Right lobe of liver (tissue), 6 donors: Measurements from ENCODE around the gene APCDD1. TPM values are rescaled to one million over a fixed set of nuclear protein-coding genes. Genes with fewer than 3 reads are reported as not detected.

Source experiments
- ATAC-seq, 4 donors: fragments of 200-7000 bp; cut with Tn5 transposase; one replicate each; pipeline ENCODE4 v1.9.1; 2020; ENCODE audit warnings: mild to moderate bottlenecking in 4 of 4, moderate library complexity in 4 of 4
- DNase-seq, 3 donors: peaks; one replicate each; pipeline ENCODE4 v3.0.0-alpha.2; 2020
- H3K27ac ChIP-seq, 3 donors: fragments of 200-600 bp; one replicate each; pipeline ENCODE4 v1.8.0; 2022
- H3K27me3 ChIP-seq, 2 donors: fragments of 200-600 bp; one replicate each; pipeline ENCODE4 v1.8.0; 2022
- H3K36me3 ChIP-seq, 4 donors: fragments of 200-600 bp; sonication (generic) in 1 of 4; one replicate each; pipeline versions ENCODE4 v1.5.1 to v1.8.0; 2017 to 2022; ENCODE audit warnings: control low read depth in 1 of 4
- H3K4me1 ChIP-seq, 4 donors: fragments of 200-600 bp; sonication (generic) in 1 of 4; one replicate each; pipeline versions ENCODE4 v1.5.1 to v1.8.0; 2017 to 2022; ENCODE audit warnings: control low read depth in 1 of 4
- H3K4me3 ChIP-seq, 3 donors: fragments of 200-600 bp; one replicate each; pipeline ENCODE4 v1.8.0; 2022
- H3K9me3 ChIP-seq, 4 donors: fragments of 200-600 bp; sonication (generic) in 1 of 4; one replicate each; pipeline versions ENCODE4 v1.5.1 to v1.8.0; 2017 to 2022; ENCODE audit warnings: control low read depth in 1 of 4
- CTCF ChIP-seq, 4 donors: fragments of 200-600 bp in 3 of 4; fragments of 450-650 bp in 1 of 4; IDR thresholded peaks; one replicate each; pipeline versions ENCODE4 v1.5.1 to v1.8.0; 2016 to 2022; ENCODE audit warnings: antibody characterized with exemption in 4 of 4, mild to moderate bottlenecking in 2 of 4
- POLR2A ChIP-seq: fragments of 450-650 bp; IDR thresholded peaks from one replicate; pipeline ENCODE4 v1.6.1; 2017; ENCODE audit warnings: antibody characterized with exemption, mild to moderate bottlenecking
- WGBS: methylation state at CpG from one replicate; pipeline ENCODE4 v1.1.6; 2018; ENCODE audit warnings: low coverage, low lambda C conversion rate; ENCODE audit not compliant: insufficient coverage; ENCODE audit errors: missing lambda C conversion rate; 5-methylcytosine and 5-hydroxymethylcytosine counted together
- intact Hi-C, 2 donors: fragments of 100-400 bp; cut with DNase I; formaldehyde crosslinking; loops; one replicate each; pipeline versions ENCODE4 v1.11.2 to v1.14.1; 2022
- total RNA-seq, 6 experiments: library from RNA; depleted of rRNA in 2 of 6; stranded (reverse); fragments of >200 nt in 2 of 6; fragmentation: NEBNext Ultra II Directional in 3 of 6; extraction: Animal tissue kit (Norgen Biotek cat#: 25700) in 3 of 6; gene quantifications; one replicate each; pipeline versions ENCODE4 v1.1.0 to v1.2.4, GENCODE V29; 2016 to 2023
- donor health status: DM: no; HTN: yes; CAD: no.
- donor health status: DM: no; HTN: no; CAD: no.
- donor health status: DM: no; HTN: no; CAD: no.
- donor health status: DM: no; HTN: yes; CAD: no.
- donor health status: DM: no; HTN: yes; CAD: no.

Gene APCDD1
- total RNA-seq, 6 experiments from 2014 or later, result 0.42 to 2.7 (median 0.71) TPM

DNA sequence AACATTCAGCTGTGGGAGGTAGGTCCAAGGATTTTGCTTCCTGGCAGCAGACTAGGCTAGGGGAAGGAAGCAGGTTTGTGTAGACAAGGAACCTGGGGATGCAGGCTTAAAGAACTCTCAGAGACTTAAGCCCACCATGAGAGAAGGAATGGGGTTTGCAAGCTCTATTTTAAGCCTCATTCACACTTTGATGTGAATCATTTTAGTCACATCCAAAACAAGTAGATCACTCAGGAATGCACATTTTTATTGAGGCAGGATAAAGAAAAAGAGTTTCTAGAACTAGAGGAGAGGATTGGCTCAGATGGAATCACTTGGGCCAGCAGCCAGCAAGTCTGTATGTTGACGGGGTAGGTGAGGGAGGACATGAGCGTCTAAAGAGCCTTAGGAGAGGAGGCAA is 68.1 kb downstream of the APCDD1 start:
- no peak for ATAC-seq

GRCh38 chr18:10523544-10523943 is 69.1 kb downstream of the APCDD1 start:
- no peak for TF ChIP-seq POLR2A
- no peak for TF ChIP-seq CTCF (IDR thresholded peaks at IDR 0.05)
- intact Hi-C loops, result no loop called here
- H3K27ac ChIP-seq, result no peak overlapping the region
- WGBS, result 69% methylated on average over 3 of the region's 4 CpGs
- peaks cover 0 to 3% (median 0%) of the 10 kb centered on the region in 4 donors for H3K4me1 ChIP-seq
- DNase-seq (no peak), ATAC-seq (no peak)
- H3K9me3 ChIP-seq, result no peaks in the 10 kb centered on the region
- no peak overlapping the region for H3K4me3 ChIP-seq
- no peaks in the 10 kb centered on the region for H3K36me3 ChIP-seq
- H3K27me3 ChIP-seq, result no peaks in the 10 kb centered on the region

More for the DNA sequence above, 68.1 kb downstream of the APCDD1 start:
- no peaks in the 10 kb centered on the region for H3K36me3 ChIP-seq
- peaks cover 0 to 3% (median 0%) of the 10 kb centered on the region in 4 donors for H3K4me1 ChIP-seq
- no peak overlapping the region for H3K27ac ChIP-seq
- no peaks in the 10 kb centered on the region for H3K9me3 ChIP-seq
- intact Hi-C loops, result no loop called here
- TF ChIP-seq CTCF (IDR thresholded peaks at IDR 0.05) (no peak), POLR2A (no peak)
- 73% methylated on average over 2 of the region's 2 CpGs for WGBS
- H3K27me3 ChIP-seq, result no peaks in the 10 kb centered on the region
- no peak overlapping the region for H3K4me3 ChIP-seq
- DNase-seq, result no peak

DNA sequence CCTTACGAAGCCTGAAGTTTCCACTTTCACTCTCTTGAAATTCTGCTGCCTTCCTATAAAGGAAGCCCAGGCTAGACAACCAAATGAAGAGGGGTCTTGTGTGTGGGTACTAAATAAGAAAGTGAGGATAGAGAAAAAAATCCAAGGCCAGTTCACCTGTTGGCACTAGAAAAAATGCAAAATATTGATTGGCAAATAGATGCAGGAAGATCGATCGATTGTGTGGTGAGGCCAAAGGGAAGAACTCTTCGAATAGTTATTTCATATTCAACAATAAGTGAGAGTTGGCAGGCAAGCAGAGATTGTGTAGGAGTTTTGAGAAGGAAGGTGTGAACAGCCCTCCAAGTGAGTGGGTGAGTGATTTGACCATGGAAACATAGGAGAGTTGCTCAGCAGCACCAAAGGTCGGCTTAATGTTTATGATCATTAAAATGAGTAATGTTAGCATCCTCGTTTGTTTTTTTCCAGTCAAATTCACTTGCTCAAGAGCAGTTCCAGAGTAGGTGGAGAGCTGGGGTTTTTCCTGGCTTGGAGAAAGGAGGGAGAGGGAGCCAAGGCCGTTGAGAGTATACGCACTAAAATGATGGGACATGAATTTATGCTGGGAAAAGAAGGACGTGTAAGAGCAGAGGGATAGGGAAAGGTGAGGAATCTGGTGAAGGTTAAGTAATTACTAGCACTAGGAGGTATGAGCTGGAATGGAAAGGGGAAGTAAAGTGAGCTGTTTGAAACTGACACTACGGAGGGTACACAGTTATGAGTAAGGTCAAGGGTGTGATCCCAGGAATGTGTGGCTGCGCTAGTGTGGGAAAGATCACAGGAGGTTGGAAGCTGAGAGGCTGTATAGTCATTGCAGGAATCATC is 70.3 kb downstream of the APCDD1 start:
- Histone ChIP-seq H3K27me3 (no peaks in the 10 kb centered on the region), H3K36me3 (no peaks in the 10 kb centered on the region), H3K27ac (peak overlapping the region in 1 of 3 donors; percentile 17), H3K9me3 (no peaks in the 10 kb centered on the region), H3K4me3 (no peak overlapping the region), H3K4me1 (peaks cover 0 to 2% (median 0%) of the 10 kb centered on the region in 4 donors)
- TF ChIP-seq POLR2A (no peak), CTCF (IDR thresholded peaks at IDR 0.05) (no peak)
- WGBS, result 34% methylated on average over 11 of the region's 11 CpGs
- ATAC-seq (peak in 1 of 4 donors; percentile 9), DNase-seq (no peak)
- intact Hi-C loops, result no loop called here

- no peaks in the 10 kb centered on the region for H3K36me3 ChIP-seq
- DNase-seq (no peak), ATAC-seq (no peak)
- peak overlapping the region in 1 of 3 donors; percentile 17 for H3K27ac ChIP-seq
- 65% methylated on average over 7 of the region's 7 CpGs for whole genome bisulfite sequencing
- no peaks in the 10 kb centered on the region for H3K27me3 ChIP-seq
- H3K4me1 ChIP-seq, result no peaks in the 10 kb centered on the region
- no peak for TF ChIP-seq CTCF (IDR thresholded peaks at IDR 0.05)
- TF ChIP-seq POLR2A, result no peak
- intact Hi-C loops, result no loop called here
- peak overlapping the region; percentile 86 to 96 (median 94) for H3K4me3 ChIP-seq
- H3K9me3 ChIP-seq, result no peaks in the 10 kb centered on the region
Measured at GRCh38 chr18:10525371-10525691, 70.9 kb downstream of the APCDD1 start.
